Neural cell (in vitro differentiated cells): ENCODE measurements around the gene TRMT44.

Experiments
- SMC3 ChIP-seq: fragments of 450-650 bp; conservative IDR thresholded peaks from 2 replicates; pipeline ENCODE4 v1.6.1; 2014; ENCODE audit warnings: antibody characterized with exemption, mild to moderate bottlenecking, moderate library complexity; ENCODE audit not compliant: poor library complexity
- TF ChIP-seq, protein P1 (sequence below): fragments of 450-650 bp; IDR thresholded peaks from 2 replicates; pipeline ENCODE4 v1.5.1; 2014; ENCODE audit warnings: antibody characterized with exemption, mild to moderate bottlenecking, moderate library complexity; ENCODE audit not compliant: poor library complexity, severe bottlenecking

- TF ChIP-seq, protein P1, sequence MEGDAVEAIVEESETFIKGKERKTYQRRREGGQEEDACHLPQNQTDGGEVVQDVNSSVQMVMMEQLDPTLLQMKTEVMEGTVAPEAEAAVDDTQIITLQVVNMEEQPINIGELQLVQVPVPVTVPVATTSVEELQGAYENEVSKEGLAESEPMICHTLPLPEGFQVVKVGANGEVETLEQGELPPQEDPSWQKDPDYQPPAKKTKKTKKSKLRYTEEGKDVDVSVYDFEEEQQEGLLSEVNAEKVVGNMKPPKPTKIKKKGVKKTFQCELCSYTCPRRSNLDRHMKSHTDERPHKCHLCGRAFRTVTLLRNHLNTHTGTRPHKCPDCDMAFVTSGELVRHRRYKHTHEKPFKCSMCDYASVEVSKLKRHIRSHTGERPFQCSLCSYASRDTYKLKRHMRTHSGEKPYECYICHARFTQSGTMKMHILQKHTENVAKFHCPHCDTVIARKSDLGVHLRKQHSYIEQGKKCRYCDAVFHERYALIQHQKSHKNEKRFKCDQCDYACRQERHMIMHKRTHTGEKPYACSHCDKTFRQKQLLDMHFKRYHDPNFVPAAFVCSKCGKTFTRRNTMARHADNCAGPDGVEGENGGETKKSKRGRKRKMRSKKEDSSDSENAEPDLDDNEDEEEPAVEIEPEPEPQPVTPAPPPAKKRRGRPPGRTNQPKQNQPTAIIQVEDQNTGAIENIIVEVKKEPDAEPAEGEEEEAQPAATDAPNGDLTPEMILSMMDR = no peak
- no peak for TF ChIP-seq SMC3
Observed at GRCh38 chr4:8503801-8504200, 63.2 kb downstream of the TRMT44 start.
